Adrenal gland (tissue), 5 donors: ENCODE results near the gene TP53I13.

Experiments
- CTCF ChIP-seq, 6 experiments: fragments of 450-650 bp in 4 of 6; fragments of 200-600 bp in 2 of 6; sonication (generic) in 1 of 6; IDR thresholded peaks; 1 replicate in 5 of 6; 2 replicates in 1 of 6; pipeline versions ENCODE4 v1.5.1 to v1.8.0; 2016 to 2021; ENCODE audit warnings: antibody characterized with exemption in 6 of 6, mild to moderate bottlenecking in 2 of 6, moderate library complexity in 1 of 6
- POLR2A ChIP-seq, 2 donors: fragments of 450-650 bp; IDR thresholded peaks; one replicate each; pipeline ENCODE4 v1.6.1; 2017; ENCODE audit warnings: antibody characterized with exemption in 2 of 2, mild to moderate bottlenecking in 2 of 2, moderate library complexity in 1 of 2
- donor health status: DM: no; HTN: no; CAD: no.

- TF ChIP-seq CTCF (IDR thresholded peaks at IDR 0.05) (no peak), POLR2A (IDR thresholded peaks at IDR 0.05) (no peak)
These were observed 53.3 kb downstream of the TP53I13 start for GRCh38 chr17:29621751-29622194.
